HG02973 (cell line): ENCODE data around the gene SLC2A11.
"Not testable (repeated sequence)": the region's sequence is repeated elsewhere in the genome, so short reads cannot be mapped to it uniquely, and the experiment has no call there.

Experiments used
- ATAC-seq: cut with Tn5 transposase; IDR thresholded peaks from one replicate; pipeline ENCODE4 v1.9.1; 2021; ENCODE audit warnings: moderate library complexity; ENCODE audit not compliant: unreplicated experiment

Gene SLC2A11

GRCh38 chr22:23845265-23846080 is 12.2 kb upstream of the SLC2A11 start:
- no peak for ATAC-seq

DNA sequence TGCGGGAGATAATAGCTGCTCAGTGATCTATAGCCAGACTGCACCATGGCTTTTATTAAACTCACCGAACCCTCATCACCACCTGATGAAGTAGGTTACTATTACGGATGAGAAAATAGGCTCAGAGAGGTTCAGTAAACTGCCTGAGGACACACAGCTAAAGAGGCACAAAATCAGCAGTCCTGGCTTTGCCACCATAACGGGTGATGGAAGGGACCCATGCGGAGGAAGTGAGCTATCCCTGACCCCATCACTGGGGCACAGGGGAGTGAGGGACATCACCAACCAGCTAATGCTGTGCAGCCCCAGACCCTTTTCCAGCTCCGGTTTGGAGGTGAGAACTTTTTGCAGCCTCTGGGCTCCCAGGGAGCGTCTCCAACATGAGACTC is 11.6 kb upstream of the SLC2A11 start:
- no peak for ATAC-seq

- ATAC-seq = no peak
Observed at GRCh38 chr22:23847310-23847920, 10.3 kb upstream of the SLC2A11 start.

GRCh38 chr22:23847991-23848864 is 9.4 kb upstream of the SLC2A11 start:
- ATAC-seq = no peak

DNA sequence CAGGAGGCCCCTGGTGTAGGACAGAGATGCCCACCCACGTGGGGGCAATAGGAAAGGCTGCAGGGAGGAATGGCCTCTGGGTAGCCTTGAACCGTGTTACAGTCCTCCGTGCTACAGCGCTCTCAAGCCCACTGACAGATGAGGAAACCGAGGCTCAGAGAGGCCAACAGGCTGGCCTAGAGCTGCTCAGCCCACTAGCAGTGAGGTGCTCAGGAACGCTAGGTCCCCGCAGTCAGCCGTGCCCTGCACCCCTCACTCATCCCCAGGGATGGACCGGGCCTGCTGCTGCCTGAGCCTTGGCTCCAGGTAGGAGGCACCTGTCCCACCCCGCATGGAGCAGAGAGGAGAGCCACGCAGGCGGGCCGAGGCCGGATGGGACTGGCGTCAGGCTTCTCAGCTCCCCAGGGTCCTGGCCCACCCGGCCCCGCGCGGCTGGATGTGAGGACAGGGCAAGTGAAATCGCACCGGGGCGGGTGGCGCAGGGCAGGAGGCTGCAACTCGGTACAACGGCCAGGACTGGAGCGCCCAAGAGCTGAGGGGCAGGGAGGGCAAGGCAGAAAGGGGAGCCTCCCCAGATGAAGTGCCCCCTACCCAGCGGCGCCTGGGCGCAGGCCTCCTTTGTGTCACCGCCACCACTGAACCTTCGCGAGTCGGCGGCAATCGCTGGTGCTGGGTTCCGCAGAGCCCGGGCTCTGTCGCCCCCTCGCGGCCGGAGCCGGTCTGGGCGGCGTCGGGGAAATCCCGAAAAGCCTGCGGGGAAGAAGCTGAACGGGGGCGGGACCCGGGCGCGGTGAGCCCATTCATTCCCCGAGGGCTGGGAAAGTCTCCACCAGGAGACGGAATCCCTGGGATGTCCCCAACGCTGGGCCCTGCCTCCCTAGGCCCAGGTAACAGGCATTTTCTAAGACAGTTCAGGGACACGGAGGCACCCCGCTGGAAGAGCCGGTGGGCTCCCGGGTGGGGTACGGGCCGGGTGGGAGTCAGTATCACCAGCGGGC is 8.4 kb upstream of the SLC2A11 start:
- no peak for ATAC-seq

DNA sequence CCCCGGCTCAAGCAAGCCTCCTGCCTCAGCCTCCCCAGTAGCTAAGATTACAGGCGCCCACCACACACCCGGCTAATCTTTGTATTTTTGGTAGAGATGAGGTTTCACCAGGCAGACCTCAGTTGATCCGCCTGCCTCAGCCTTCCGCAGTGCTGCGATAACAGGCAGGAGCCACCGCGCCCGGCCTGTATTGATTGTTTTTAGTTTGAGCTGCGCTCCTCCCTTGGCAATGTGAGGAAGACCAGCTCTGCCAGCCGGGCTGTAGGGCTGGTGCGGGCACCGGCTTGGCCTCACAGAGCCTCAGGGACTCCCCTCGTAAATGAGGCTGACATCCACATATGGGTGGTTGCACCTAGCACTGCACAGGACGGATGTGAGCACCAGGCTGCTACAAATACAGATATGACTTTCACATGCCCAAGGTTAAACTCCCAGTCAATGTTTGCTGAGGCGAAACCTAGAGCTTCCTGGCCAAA is 7.5 kb upstream of the SLC2A11 start:
- no peak for ATAC-seq

DNA sequence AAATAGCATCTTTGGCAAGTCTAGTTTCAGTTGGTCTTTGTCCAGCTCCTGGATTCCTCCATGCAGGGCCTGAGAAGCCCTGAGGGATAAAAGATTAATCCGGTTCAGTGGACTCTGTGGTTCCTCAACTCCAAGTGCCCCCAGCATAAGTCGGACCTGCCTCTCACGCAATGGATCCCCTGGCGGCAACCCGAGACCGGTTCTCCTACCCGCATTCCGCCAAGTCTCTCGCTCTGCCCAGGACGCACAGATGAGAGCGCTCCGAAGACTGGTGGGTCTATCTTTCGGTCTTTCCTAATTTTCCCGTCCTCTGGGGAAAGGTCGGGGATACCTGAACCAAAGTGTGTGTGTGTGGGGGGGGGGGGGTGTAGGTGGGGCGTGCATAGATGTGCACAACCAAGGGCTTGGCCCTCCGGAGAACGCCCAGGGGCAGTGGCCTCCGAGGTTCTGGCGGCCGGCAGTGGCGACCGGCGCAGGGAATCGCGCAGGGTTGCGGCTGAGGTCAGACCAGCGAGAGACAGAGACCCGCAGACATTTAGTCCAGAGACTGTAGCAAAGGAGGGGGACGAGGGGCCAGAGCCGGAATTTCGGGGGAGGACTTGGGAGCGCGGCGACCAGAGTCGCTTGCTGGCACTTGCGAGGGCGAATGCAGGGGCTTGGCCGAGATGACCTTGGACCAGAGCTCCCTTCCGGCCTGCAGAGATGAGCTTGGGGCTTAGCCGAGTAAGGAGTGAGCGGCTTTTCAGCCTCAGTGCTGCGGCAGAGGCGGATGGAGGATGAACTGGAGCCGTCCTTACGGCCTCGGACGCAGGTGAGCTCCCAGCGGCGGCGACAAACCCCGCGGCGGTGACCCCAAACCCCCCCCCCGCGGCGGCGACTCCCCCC is 712 bp upstream of the SLC2A11 start:
- ATAC-seq = peak; percentile 31

DNA sequence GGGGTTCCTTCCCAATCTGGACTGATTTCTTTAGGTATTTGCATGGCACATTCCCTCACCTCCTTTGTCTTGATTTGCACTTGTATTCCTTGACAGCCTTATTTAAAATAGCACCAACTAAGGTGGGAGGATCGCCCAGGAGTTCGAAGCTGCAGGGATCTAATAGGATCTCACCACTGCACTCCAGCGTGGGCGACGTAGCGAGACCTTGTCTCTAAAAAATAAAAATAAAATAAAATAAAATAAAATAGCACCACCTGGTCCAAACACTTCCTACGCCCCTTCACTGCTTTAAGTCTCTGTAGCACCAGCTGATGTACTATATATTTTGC is 775 bp downstream of the SLC2A11 start:
- no peak for ATAC-seq

- ATAC-seq = no peak
Observed at GRCh38 chr22:23859201-23859600, 1.5 kb downstream of the SLC2A11 start.

- ATAC-seq = not testable (repeated sequence)
Observed at GRCh38 chr22:23860187-23860586, 2.5 kb downstream of the SLC2A11 start.

DNA sequence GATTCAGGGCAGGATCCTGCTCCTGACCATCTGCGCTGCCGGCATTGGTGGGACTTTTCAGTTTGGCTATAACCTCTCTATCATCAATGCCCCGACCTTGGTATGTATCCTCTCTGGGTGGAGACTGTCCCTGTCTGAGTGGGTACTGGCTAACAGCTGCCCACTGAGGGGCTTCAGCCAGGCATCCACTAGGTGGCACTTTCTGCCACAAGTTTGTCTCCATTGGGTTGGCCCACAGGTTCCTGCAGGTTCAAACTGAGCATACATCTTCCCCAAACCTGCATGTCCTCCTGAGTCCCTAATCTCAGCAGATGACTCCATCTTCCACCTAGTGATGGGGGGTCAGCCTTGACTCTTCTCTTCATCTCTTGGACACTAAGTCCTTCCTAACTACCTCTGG is 4.4 kb downstream of the SLC2A11 start:
- ATAC-seq = no peak

- not testable (repeated sequence) for ATAC-seq
Observed at GRCh38 chr22:23864499-23865154, 7.0 kb downstream of the SLC2A11 start.

- ATAC-seq = no peak
Observed at GRCh38 chr22:23868580-23868979, 10.9 kb downstream of the SLC2A11 start.

DNA sequence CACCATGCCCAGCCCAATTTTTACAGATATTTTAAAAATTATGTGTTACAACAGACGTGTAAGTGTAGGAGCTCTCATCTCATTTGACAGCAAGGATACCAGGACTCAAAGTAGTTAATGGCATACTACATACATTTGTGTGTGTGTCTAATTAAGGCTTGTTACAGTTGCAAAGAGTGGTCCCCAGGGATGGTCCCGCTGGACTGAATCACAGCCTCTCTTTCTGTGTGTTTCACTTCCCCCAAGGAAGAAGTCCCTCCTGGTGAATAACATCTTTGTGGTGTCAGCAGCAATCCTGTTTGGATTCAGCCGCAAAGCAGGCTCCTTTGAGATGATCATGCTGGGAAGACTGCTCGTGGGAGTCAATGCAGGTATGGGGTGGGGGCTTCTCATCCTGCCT is 17.2 kb downstream of the SLC2A11 start:
- no peak for ATAC-seq

GRCh38 chr22:23875801-23876200 is 18.1 kb downstream of the SLC2A11 start:
- ATAC-seq = no peak

GRCh38 chr22:23877566-23877965 is 19.9 kb downstream of the SLC2A11 start:
- ATAC-seq = no peak

- no peak for ATAC-seq
Observed at GRCh38 chr22:23878219-23878618, 20.5 kb downstream of the SLC2A11 start.

DNA sequence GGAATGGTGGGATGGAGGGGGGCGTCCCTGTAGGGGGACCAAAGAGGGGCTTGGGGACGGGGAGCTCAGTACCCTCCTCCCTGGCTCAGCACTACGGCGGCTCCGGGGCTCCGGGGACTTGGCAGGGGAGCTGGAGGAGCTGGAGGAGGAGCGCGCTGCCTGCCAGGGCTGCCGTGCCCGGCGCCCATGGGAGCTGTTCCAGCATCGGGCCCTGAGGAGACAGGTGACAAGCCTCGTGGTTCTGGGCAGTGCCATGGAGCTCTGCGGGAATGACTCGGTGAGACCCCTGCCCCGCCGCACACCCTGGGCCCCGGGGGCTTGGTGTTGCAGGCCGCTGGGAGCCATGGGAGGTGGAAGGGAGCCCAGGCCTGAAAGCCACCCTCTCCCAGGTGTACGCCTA is 24.7 kb downstream of the SLC2A11 start:
- ATAC-seq = no peak

DNA sequence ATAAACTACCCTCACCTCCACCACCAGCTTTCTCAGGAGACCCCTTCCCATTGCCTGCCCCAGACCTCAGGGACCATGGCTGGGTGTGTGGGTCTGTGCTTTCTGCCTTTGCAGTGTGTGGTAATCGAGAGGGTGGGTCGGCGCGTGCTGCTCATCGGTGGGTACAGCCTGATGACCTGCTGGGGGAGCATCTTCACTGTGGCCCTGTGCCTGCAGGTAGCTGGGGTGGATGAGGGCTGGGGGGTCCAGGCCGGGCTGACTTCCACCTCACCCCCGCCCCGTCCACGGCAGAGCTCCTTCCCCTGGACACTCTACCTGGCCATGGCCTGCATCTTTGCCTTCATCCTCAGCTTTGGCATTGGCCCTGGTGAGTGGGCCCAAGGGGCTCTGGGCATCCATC is 26.0 kb downstream of the SLC2A11 start:
- ATAC-seq = no peak
